Nucleus accumbens (tissue), 56 donors: ENCODE measurements around the gene NOXRED1.
"Not testable (repeated sequence)": the region's sequence is repeated elsewhere in the genome, so short reads cannot be mapped to it uniquely, and the experiment has no call there.

Experiments used
- DNase-seq, 56 donors: peaks; one replicate each; lab custom pipeline; 2025; lab: John Stamatoyannopoulos, UW

The NOXRED1 gene

GRCh38 chr14:77415403-77416030 lies 7.8 kb downstream of the NOXRED1 start:
- DNase-seq: not testable (repeated sequence)

- DNase-seq: no peak
Observed at GRCh38 chr14:77409131-77409533, 14.2 kb downstream of the NOXRED1 start.

GRCh38 chr14:77407158-77407557 lies 16.2 kb downstream of the NOXRED1 start:
- DNase-seq: no peak

DNA sequence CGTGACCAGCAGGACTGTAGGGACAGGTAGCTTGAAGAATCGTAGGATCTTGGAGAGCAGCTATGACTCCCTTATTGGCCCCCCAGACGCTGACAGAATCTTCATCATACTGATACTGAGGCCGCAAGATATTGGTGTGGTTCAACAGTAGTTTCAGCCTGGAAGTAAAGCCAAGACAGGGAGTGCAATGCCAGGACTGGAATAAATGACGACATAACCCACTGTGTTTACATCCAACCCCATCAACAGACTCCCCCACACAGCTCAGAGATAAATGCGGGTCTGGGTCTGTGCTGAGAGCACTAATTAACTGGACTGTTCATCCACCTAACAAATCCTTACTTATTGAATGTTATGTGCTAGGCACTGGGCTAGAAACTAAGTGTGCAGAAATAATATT lies 16.6 kb downstream of the NOXRED1 start:
- no peak for DNase-seq

- no peak for DNase-seq
Observed at GRCh38 chr14:77406086-77406485, 17.2 kb downstream of the NOXRED1 start.

DNA sequence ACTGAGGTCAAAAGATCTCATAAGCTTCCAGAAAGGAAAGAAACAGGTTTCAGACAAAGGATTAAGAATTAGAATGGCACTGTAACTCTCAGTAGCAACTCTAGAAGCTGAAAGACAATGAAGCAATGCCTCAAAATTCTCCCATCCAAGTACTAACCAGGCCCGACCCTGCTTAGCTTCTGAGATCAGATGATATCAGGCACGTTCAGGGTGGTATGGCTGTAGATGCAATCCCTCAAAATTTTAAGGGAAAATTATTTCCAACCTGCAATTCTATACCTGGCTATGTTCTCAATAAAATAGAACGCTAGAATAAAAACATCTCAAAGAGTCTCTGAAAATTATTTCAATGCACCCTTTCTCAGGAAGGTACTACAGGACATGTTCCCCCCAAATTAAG lies 19.6 kb downstream of the NOXRED1 start:
- no peak for DNase-seq

- no peak for DNase-seq
Observed at GRCh38 chr14:77400216-77400615, 23.1 kb downstream of the NOXRED1 start.

GRCh38 chr14:77390188-77390587 lies 33.1 kb downstream of the NOXRED1 start:
- DNase-seq: no peak

DNA sequence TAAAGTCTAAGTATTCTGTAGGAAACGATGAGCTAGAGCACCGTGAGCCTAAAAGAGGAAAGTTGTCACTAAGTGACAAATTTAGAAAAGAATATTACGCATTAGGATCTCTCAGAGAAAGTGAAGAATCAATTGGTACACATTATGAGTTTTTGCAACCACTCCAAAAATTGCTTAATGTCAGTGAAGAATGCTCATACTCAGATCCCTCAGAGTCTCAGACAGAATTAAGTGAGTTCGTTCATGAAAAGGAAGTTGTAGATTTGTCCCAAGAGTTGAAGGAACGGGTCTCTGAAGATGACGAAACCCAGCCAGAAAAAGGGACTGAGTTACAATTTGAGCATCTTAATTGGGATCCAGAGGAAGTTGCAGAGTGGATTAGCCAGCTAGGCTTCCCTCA lies 44.6 kb downstream of the NOXRED1 start:
- DNase-seq: no peak

GRCh38 chr14:77377502-77377844 lies 45.9 kb downstream of the NOXRED1 start:
- DNase-seq: no peak

- DNase-seq: peak in 55 of 56 donors; percentile 25 to 92 (median 81)
Observed at GRCh38 chr14:77376771-77377501, 46.4 kb downstream of the NOXRED1 start, which contains the start of the genes SAMD15 and TMED8. SAMD15 (plus strand) TSS chr14:77377379; CDS start chr14:77377419, 40 bp downstream. TMED8 (minus strand) TSS chr14:77377094; CDS start chr14:77377053, 41 bp downstream.

- peak in 26 of 56 donors; percentile 3 to 65 (median 33) for DNase-seq
Observed at GRCh38 chr14:77375973-77376770, 47.2 kb downstream of the NOXRED1 start.

DNA sequence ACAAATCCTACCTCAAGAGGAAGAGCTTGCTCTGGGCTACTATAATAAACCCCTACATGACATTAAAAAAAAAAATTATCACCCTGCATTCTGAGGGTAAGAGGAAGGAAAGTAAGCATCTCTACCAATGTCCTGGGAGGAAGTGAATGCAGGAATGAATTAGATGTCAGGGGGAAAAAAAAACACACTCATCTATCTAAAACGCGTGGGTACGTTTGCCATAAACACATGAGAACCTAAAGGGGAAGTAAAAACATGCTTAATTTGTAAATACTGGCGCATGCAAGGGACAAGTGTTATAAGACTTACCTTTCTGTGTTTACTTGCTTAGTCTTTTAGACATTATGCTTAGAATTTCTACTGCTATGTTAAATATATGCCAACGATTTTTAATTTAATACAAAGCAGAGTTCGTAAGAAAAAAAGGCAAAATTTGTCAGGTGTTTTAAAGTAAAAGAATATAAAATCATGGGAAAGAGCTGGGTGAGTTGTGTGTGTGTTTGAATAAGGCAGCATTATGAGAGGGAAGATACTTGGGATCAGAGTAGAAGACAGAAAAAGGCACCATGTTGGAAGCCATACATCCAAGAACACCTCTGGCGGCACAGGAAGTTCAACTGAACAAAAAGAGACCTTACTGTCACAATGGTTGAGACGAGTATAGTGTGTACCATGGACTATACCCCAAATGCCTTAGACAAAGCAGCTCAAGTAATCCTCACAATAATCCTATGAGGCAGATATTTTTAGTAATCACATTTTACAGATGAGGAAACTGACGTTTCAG lies 48.0 kb downstream of the NOXRED1 start:
- DNase-seq: no peak

GRCh38 chr14:77372304-77372841 lies 51.0 kb downstream of the NOXRED1 start:
- no peak for DNase-seq

DNA sequence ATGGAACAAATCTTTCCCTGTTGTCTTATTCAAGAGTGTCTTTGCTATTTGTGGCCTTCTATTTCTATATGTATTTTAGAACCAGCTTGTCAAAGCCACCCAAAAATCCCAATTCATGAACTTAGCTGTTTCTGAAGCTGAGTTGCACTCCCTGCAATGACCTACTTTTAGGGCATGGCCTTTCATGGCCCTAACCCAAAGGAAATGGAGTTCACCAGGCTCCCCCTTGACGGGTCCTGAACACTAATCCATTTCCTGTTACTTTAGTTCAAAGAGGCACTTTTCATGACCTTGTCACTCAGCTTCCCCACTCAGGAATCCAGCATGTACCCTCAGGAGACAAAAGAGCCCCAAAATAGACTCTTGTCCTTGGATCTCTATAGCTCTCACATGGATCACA lies 54.0 kb downstream of the NOXRED1 start:
- DNase-seq: no peak

GRCh38 chr14:77364146-77364545 lies 59.2 kb downstream of the NOXRED1 start:
- DNase-seq: no peak

DNA sequence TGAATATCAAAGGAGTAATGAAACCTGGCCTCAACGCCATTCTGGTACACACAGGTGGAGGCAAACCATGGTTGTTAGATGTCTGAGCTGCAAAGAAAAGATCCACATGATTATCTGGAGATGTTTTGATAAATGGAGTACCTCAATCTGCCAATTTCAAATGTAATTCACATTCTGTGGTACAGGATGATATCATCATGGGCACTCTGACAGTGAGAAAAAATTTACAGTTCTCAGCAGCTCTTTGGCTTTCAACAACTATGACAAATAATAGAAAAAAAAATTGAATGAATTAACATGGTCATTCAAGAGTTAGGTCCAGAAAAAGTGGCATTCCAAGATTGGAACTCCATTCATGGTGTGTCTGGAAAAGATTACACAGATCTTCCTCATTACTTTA lies 63.7 kb downstream of the NOXRED1 start:
- DNase-seq: no peak

- DNase-seq: no peak
Observed at GRCh38 chr14:77356899-77357298, 66.4 kb downstream of the NOXRED1 start.

DNA sequence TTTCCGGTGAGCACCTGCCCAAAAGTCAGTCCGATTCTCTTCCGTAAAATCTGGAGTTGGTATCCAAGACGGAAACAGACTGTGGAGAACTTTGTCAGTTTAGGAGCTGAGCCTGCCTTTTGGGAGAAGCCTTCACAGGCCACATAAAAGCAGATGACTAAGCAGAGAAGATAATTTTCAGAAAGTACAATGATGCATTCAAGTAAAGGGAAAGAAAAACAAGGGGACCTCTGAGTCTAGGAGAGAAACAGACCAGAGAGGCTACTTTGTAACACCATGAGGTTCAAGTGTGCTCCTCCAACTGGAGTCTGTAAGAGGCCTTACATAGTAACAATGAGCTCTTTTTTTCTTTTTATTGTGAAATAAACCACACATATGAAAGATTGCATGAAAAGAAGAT lies 67.5 kb downstream of the NOXRED1 start:
- no peak for DNase-seq

- no peak for DNase-seq
Observed at GRCh38 chr14:77353469-77354141, 69.7 kb downstream of the NOXRED1 start.
